HG03521 (cell line): ENCODE data around the gene EXTL2.
A peak's percentile ranks its signal among the peaks of the same experiment; 100 is the strongest.
"Not testable (repeated sequence)": the region's sequence is repeated elsewhere in the genome, so short reads cannot be mapped to it uniquely, and the experiment has no call there.

Experiments used
- ATAC-seq: cut with Tn5 transposase; IDR thresholded peaks from one replicate; pipeline ENCODE4 v1.9.1; 2021; ENCODE audit warnings: mild to moderate bottlenecking, moderate library complexity; ENCODE audit not compliant: unreplicated experiment

The EXTL2 gene

DNA sequence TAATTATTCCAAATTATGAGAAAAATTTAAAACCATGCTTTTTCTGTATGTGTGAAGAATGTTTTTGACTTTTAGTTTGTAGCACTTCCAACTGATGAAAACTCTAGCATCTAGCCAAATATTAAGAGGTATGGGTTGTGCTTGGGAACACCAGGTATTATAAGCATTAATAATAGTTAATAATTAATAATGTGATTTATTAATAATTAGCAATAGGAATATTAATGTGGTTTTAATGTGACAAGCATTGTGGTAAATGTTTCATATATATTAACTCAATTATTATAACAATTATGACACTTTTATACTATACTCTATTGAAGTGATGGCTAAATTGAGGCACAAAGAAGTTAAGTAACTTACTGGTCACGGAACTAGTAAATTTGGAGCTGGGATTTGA lies 9.1 kb upstream of the EXTL2 start:
- no peak for ATAC-seq

DNA sequence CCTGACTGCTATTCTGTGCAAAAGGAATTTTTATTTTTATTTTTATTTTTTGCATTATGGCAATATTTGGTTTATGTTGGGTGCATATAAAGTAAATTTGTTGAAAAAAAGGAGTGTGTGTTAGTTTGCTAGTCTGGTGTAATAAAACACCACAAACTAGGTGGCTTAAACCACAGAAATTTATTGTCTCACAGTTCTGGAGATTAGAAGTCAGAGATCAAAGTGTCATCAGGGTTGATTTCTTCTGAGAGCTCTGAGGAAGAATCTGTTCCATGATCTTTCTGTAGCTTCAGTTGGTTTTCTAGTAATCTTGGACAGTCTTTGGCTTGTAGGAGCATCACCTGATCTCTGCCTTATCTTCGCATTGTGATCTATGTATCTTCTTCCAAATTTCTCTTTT lies 7.7 kb upstream of the EXTL2 start:
- ATAC-seq, result no peak

DNA sequence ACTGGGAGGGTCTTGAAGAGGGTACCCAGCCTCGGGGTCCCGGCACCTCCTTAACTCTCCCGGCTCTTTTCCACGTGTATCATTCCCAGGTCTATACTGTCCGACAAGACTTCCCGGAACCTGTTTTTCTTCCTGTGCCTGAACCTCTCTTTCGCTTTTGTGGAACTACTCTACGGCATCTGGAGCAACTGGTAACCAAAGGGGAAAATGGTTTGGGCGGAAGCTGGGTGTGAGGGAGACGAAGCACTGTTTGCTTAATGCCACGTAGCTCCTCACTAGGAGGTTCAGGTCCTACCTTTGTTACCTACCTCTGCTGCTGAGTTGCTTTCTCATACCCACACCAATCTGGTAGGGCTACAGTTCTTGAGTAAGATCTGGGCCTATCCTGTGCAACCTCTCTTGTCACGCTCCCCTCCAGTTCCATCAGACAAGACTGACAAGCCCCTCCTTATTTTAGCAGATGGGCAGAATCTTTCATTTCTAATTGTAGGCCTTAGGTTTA lies 1.9 kb upstream of the EXTL2 start:
- peak; percentile 58 for ATAC-seq

DNA sequence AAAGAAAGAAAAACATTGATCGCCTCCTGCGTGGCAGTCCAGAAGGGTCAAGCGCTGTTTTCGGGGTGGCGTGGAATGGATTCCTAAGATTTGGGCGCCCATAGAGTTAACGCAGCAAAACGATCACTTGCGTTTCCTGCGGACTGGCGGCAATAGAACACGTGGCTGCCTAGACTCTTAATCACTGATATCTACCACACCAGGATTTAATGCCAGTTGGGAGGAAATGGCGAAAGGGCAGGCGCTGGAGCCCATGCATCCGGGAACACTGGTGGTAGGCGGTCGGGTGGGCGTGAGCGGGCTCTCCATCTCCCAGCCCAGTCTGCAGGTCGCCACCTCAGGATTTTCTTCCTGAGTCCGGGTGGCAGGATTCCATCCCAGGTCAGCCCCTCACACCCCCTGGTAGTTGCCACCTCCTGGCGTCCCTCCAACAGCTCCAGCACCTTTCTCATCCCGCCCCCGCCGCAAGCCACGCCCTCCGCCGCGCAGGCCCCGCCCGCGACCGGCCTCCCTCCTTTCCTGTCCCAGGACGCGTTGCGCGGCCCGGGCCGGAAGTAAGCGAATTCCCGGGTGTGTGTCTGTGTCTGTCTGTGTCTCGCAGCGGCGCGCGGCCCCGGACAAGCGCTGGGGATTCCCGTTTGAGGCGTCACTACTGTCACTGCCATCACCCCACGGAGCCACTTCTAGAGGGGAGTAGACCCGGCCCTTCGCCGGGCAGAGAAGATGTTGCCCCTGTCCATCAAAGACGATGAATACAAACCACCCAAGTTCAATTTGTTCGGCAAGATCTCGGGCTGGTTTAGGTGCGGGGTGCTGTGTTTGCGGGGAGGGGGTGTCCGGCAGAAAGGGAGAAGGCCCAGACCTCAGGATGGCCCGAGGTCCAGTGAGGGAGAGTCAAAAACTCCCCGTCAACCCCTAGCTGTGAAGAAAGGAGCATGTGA lies 1.2 kb upstream of the EXTL2 start, which contains the start of gene SLC30A7:
TSS of gene SLC30A7 (plus strand) at position 551 of the 941 bp plus-strand sequence. CDS start at position 724, 173 bp downstream.
- peak; percentile 77 for ATAC-seq

DNA sequence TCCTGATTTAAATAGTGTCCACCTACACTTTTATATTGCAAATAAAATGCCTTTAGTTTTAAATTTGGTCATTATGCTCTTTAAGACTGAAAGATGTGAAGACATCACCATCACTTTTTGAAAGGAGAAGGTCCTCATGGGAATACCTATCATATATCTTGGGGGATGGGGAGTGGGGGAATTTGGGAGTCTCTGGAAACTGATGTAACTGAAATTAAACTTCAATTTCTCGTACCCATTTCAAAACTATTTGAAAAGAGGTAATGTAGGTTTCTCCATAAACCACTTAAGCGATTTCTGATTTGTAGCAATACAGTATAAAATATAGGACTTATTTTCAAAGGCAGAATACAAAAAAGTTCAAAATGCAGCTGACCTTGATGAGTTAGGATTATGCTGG lies 924 bp downstream of the EXTL2 start:
- ATAC-seq, result no peak

DNA sequence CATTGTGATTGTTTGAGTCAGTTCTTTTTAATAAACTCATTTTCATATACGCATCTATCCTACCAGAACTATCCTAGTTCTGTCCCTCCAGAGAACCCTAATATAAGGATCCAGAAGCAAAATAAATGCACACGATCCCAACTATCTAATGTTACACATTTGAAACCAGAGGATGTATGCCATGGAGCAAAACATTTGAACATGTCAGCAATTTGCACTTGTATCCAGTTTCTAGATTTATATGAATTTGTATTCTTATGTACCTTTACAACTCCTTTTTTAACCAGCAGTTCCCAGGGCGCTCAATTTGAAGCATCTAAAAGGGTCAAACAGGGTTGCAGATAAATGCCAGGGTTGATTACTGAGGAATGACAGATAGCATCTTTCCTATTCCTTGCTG lies 2.1 kb downstream of the EXTL2 start:
- no peak for ATAC-seq

DNA sequence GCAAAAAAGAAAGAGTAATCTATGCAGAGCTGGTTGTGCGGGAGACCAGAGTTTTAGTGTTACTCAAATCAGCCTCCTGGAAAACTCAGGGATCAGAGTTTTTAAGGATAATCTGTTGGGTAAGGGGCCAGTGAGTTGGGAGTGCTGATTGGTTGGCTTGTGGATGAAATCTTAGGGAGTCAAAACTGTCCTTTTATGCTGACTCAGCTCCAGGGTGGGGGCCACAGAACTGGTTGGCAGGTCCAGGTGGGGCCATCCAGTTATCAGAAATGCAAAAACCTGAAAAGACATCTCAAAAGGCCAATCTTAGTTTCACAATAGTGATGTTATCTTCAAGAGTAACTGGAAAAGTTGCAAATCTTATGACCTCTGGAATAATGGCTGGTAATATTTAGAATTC lies 3.3 kb downstream of the EXTL2 start:
- ATAC-seq, result no peak

DNA sequence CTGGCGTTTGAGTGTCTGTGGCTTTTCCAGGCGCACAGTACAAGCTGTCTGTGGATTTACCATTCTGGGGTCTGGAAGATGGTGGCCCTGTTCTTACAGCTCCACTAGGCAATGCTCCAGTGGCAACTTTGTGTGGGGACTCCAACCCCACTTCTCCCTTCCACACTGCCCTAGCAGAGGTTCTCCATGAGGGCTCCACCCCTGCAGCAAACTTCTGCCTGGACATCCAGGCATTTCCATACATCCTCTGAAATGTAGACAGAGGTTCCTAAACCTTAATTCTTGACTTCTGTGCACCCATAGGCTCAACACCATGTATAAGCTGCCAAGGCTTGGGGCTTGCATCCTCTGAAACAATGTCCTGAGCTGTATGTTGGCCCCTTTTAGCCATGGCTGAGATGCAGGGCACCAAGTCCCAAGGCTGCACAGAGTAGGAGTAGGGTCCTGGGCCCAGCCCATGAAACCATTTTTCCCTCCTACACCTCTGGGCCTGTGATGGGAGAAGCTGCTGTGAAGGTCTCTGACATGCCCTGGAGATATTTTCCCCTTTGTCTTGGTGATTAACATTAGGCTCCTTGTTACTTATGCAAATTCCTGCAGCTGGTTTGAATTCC lies 4.7 kb downstream of the EXTL2 start:
- ATAC-seq, result not testable (repeated sequence)

DNA sequence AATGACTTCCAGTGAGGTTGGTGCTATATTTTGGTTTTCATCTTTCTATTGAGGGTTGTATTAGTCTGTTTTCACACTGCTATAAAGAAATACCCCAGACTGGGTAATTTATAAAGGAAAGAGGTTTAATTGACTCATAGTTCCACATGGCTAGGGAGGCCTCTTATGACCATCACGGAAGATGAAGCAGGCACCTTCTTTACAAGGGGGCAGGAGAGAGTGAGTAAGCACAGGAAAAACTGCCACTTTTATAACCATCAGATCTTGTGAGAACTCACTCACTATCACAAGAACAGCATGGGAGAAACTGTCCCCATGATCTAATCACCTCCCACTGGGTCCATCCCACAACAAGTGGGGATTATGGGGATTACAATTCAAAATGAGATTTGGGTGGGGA lies 5.6 kb downstream of the EXTL2 start:
- not testable (repeated sequence) for ATAC-seq

DNA sequence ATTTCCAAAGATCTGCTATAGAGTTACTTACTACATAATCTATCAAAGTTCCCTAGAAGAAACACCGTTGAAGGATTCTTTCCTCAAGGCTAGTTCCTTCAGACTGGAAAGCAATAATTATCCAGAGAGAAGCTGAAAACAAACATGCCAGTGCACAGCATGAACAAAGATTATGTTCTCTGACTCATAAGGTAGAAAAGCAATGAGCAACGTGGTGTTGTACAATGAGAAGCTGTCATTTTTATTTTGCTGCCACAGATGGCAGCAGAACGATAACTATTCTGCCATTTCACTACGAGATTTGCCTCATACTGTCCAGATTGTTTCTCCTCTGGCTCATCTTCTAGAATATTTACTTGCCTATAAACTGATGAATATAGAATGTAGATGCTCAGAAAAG lies 10.7 kb downstream of the EXTL2 start:
- no peak for ATAC-seq

DNA sequence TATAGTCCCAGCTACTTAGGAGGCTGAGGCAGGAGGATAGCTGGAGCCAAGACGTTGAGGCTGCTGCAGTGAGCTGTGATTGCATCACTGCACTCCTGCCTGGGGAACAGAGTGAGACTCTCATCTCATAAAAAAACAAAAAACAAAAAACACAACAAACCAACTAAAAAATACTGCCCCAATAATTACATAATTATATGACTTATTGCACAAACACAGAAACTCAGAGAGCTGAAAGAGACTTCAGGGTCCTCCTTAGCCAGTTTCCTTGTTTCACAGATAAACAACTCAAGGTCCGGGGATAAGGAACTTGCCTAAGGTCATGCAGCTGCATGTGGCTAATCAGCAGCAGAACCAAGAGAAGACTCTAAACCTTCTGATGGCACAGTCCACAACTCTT lies 11.9 kb downstream of the EXTL2 start:
- no peak for ATAC-seq

DNA sequence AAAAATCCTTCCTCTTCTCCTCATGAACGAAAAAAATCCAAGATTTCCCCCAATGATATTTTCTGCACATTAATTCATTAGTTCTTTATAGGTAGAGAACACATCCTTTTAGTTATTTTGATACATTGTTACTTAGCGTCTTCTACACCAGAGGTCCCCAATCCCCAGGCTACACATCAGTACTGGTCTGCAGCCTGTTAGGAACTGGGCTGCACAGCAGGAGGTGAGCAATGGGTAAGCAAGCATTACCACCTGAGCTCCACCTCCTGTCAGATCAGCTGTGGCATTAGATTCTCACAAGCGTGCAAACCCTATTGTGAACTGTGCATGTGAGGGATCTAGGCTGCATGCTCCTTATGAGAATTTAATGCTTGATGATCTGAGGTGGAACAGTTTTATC lies 13.0 kb downstream of the EXTL2 start:
- no peak for ATAC-seq

DNA sequence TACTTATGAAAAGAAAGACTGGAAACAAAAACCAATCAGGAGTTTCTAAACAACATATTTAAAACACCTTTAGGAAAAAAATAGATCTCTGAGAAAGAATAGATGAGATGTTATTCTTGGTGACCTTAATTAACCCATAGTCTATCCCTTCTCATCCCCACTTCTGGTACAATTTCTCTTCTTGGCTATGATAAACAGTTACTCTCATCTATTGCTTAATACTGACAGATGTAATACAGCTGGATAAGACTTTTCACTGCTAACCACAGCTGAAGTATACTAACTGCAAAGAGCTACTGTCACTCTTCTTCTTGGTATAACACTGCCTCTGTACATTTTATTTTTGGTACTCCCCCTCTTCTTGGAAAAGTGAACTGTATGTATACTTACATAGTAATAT lies 15.2 kb downstream of the EXTL2 start:
- ATAC-seq, result no peak

DNA sequence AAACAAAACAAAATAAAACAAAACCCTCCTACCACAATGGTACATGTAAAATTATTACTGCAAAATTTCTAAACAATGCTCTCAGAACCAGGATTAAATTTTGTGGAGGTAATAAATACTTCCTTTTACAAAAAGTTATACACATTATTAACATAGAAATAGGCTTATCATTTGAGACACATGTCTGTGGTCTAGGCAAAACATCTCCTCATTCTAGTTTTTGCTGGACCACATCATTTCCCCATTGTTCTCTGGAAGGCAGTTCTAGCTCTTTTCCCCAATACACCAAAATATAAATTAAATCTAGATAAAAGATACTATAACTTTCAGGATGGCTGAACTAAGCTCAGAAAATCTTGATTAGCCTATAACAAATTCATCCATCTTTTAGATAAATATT lies 18.4 kb downstream of the EXTL2 start:
- ATAC-seq, result no peak

DNA sequence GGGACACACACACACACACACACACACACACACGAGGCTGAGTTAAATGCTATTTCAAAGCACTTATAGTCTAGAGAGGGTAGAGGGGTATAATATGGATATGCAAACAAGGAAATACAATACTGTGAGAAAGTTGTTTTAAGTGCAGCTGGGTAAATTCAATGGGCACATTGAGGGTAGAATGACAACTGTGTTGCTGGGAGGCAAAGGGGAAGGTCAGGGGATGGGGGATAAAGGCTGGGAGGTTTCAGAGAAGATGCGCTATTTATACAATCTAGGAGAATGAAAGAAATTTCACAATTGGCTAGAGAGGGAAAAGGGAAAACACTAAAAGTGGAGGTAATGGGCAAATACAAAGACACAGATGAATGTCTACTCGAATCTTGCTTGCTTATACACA lies 19.4 kb downstream of the EXTL2 start:
- no peak for ATAC-seq

DNA sequence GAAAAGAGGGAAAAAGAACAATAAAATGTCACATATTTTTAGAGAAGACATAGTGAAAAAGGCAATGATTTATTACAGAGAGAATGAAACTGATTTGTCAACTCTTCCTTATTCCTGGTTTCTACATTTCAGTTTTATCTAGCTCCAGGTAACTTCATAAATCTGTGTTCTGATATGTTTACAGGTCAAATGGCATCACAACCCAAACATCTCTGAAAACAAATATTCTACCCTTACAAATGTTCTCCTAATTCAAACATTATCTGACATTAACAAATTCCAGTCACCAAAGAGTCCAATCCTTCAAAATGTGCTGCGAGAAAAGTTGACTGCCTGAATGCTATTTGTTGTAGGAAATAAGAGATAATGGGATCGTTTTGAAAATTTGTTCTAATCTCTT lies 20.2 kb downstream of the EXTL2 start:
- ATAC-seq, result no peak

DNA sequence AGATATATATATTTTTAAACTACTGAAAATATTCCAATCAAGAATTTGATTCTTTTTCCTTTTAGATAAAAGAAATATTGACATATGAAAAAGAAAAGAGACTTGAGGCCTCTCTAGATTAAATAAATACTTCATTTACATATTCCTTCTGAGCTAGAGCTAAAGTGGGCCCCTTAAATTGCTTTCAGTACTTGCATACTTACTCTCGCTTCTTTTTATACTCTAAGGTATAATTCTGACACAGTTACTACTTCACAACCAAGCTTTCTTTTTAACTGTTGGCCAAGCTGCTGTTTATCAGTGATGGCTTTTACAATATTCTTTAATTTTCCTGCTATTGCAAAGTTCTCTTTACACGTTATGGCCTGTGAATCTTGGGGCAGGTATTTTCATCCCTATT lies 24.6 kb downstream of the EXTL2 start:
- ATAC-seq, result no peak

DNA sequence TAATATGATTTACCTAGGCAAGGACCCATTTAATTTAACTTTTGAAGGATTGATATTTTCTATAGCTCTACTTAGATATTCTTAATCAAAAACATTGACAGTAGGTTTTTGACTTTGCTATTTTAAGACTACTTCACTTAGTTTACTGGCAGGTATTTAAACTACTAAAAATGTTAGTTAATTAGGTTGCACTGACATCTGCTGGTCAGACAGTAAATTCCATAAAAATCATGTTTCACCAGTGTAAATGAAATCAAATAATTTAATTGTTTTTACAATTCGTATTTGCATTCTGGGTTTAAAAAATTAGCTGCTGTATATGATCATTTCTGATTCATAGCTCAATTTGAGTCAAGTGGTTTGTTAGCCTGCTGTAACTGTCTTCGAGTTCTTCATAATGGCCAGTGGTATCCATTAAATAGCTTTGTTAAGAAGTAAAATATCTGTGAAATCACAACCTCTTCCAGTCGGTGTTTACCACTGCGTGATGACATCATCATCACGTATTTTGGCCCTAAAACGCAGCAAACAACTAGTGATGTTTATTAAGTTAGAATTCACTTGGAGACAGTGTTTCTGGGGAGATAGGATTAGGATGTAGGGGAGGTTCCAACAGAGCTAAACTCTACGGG lies 26.2 kb downstream of the EXTL2 start:
- no peak for ATAC-seq

DNA sequence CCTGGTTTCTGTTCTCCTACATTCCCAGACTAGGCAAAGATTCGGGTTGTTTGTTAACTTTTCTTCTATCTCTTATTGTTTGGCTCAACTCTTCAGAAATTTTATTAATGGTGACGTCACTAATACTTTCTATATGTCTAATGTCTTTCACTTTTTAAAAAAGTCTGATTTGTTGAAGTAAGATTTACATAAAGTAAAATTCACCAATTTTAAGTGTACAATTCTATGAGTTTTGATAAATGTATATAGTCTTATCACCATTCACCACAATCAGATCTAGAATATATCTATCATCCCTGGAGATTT lies 27.8 kb downstream of the EXTL2 start:
- no peak for ATAC-seq

DNA sequence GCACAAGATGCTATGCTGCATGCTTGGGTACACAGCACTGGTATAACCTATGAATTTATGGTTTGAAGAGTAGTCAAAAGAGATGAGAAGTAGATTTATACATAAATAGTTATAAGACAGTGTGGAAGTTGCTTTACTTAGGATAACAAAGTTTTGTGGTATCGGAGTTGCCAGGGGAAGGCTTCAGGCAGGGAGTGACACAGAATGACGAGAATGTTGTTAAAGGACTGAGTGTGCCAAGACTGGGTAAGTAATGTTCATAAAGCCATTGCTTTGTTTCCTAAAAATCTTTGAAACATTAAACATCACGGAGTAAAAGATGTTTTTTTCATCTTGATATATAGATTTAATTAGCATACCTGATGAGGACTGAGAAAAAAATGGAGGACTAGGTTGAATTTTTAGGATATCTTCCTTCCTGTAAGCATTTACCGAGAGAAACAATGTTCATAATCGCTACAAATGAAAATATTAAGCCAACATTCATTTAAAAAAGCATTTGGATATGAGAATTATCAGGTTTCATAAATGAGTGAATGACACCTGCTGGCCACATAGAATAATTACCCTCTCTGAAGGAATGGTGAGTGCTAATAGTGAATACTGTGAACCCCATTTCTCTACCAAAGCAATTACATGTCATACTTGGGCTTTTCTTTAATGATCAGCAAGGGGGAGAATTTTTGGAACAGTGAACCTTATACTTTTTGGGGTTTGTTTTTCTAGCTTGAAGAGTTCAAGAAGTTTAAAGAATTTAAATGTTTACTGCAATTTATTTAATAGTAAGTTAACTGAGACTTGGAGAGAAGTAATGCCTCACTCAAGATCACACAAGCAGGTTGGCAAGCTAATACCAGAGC lies 28.4 kb downstream of the EXTL2 start:
- peak; percentile 54 for ATAC-seq

DNA sequence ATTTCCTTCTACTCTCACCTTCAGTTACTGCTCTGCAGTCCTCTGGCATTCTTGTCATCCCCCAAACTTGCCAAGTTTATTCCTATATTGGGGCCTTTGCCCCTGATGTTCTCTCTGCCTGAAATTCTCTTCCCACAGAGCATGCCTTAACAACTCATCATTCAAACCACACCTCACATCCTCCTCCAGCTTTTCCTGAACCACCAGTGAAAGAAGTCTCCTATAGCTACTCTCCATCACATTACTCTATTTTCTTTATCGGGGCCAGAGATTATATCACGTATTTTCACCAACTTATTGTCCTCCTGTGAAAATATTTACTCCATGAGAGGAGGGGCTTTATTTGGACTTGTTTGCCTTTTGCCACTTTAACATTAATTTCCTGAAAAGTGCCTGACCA lies 32.1 kb downstream of the EXTL2 start:
- no peak for ATAC-seq
